ENCODE measurements around the gene FOXP4.

Gene FOXP4, protein sequence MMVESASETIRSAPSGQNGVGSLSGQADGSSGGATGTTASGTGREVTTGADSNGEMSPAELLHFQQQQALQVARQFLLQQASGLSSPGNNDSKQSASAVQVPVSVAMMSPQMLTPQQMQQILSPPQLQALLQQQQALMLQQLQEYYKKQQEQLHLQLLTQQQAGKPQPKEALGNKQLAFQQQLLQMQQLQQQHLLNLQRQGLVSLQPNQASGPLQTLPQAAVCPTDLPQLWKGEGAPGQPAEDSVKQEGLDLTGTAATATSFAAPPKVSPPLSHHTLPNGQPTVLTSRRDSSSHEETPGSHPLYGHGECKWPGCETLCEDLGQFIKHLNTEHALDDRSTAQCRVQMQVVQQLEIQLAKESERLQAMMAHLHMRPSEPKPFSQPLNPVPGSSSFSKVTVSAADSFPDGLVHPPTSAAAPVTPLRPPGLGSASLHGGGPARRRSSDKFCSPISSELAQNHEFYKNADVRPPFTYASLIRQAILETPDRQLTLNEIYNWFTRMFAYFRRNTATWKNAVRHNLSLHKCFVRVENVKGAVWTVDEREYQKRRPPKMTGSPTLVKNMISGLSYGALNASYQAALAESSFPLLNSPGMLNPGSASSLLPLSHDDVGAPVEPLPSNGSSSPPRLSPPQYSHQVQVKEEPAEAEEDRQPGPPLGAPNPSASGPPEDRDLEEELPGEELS

DNA sequence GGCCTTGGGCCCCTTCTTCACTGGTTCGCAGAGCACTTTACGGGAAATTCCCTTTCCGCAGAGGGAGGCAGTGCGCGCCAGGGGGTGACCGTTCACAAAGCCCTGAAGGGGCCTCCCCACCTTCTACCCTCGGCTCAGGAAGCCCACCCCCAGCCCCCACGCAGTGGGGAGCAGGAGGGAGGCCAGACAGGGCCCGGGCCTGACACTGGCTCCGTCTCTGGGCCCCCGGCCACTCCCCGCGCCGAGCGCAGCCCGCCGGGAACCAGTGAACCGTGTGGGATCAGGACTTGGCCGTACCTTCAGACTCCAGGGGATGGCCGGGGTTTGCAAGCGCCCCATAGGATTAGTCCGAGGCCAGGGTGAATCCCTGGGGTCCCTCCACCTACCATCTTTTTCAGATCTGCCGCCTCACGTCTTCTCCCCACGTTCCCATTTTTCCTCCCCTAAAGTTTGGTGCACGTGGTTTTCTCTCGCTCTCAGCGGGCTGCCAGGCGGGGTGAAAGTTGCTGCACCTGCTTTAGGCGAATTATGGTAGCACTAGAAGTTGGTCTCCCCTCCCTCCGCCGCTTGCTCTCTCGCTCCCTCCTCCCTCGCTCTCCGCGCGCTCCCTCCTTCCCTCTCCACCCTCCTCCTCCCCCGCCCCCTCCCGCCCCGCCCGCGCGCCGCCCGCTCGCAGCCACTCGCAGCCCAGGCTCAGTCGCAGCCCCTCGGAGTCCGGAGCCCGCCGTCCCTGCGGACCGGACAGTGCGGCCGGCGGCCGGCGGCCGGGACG is at the start of gene FOXP4:
TSS of gene FOXP4 (plus strand) at position 679 of the 772 bp plus-strand sequence. CDS start 19,380 bp downstream, outside the sequence.
- DNase-seq = peak; percentile 92

DNA sequence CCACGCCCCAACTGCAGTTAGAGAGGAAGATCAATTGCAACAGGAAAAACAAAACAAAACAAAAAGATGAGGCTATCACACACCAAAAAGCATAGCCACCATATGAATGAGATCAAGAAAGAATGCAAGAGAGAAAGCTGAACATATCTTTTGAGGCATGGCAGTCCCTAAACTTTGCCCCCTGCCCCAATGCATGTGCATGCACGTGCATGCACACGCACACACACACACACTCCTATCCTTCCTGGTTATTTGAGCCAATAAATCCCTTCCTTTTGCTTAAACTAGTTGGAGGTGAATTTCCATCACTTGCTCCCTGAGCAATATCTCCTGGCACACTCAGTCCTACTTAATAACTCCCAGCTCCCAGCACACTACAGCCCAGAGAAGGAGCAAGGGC is 48.6 kb upstream of the FOXP4 start:
- no peak for DNase-seq

DNA sequence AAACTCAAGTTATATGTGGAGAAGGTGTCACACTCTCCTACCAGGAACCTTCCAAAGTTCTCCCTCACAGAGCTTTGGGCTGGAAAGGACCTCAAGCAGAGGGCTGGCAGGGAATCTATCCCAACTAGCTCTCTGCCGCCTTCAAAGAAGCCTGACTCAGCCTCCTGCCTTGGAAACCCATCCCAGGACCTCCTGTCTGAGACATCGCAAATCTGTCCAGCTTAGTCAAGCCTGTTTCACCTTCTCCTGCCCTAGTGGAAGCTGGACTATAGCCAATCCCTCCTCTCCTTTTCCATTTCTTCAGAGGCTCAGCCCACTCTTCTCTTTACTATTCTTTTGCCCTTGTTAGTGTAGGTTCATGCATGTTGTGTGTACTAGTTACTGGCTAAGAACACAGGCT is 48.2 kb upstream of the FOXP4 start:
- DNase-seq = no peak

DNA sequence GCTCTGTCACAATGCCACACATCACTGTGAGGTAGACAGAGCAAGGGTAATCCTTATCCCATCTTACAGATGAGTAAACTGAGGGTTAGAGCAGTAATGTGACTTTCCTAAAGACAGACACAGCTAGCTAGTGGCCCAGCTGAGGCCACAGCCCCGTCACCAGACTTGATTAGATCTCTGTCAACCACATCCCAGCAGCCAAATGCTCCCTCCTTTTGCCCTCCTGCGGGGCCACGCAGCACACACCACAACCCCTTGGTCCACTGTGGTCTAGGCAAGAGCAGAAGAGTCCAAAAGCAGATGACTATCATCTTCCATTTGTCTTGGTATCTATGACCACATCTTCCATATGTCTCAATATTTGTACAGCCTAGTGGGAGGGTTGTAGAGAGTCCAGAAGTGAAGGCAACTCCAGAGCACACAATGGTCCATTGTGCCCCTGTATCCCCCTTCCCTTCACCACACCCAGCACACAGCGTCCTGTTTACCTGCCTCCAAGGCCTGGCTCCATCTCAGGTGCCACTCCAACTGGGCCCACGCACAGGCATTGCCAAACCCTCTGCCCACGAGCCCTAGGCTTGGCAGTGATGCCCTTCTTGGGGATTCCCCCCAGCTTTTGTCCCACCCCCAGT is 47.1 kb upstream of the FOXP4 start:
- DNase-seq = peak; percentile 27

DNA sequence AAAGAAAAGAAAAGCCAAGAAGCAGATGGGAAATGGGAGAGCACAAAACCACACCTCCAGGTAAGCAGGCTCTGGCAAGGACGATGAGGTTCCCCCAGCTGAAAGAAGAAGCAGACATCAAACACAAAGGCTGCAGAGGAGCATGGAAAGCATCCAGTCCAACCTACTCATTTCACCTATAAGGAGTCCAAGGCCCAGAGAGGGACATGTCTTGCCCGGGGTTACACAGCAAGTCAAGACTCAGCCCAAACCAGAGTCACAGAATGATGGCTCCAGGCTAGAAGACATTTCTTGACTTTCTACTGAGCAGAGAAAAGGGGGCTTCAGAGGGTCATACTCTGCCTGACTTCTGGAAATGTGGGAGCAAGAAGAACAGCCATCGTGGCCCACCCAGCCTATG is 45.6 kb upstream of the FOXP4 start:
- no peak for DNase-seq

DNA sequence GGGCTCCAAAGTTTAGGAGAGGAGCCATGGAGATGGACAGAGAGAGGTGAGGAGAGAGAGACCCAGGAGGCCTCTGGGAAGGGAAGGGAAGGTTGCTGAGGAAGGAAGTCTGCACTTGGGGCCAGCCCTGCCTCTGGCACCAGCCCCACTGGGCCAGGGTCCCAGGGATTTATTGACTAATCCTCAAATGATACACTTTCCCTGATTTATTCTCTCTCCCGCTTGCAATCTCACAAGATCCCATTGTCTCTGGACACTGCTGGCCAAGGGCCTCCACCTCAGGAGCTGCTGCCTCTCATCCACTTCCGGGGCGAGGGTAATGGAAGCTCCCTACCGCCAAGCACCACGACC is 43.6 kb upstream of the FOXP4 start:
- no peak for DNase-seq

DNA sequence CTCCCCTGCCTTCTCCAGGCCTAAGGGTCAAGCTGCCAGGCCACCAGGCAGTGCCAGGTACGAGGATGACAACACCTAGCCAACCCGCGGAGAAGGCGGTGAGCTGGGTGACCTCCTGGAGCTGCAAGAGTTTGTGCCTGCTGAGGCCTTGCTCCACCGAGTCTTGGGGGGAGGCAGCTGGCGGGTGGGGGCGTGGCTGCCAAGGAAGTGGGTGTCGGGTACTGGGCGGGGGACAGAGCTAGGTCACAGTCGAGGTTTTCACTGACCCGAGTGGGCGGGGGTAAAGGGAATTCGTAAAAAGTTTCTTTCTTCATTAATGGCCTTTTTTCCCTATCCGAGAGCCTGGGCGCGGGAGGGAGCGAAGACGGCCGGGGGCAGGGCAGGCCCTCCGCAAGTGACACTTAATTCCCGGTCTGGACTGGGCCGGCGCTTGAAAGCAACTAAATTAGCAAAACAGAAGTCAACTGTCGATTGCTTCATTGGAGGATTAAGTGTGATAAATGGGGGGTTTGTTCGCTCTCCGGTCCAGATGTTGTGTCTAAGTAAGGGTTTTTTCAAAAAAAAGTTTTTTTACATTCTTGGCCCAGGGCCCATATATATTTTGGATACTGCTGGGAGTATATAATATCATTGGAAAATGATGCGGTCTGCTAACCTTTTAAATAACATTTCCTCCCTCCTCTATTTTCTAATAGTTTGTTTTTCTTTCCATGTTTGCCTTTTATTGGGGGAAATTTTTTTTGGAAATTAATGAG is 43.1 kb upstream of the FOXP4 start:
- DNase-seq = no peak

DNA sequence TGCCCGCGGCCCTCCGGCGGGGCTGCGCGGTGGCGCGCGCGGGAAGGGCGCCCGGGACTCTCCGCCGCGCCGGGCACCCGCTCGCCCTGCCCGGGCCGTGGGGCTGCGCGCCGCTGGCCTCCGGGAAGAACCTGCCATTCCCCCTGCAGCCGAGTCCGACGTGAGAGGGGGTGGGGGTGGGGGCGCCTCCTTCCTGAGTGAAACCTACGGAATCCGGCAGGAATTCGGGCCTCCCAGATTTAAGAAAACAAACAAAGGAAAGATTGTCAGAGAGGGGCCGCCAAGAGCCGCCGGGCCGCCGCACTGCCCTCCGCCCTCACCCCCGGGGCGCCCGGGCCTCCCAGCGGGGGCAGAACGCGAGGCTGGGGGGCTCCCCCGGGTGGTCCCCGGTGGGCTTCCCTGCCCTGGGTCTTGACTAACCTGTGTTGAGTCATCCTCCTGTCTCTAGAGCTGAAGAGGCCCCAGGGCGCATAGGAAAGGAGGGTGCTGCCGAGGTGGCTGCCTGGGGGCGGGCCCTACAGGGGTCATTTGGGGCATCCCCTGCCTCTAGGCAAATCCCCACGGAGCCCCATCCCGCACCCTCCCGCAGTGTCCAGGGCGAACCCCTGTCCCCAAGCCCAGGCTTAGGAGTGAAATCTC is 42.2 kb upstream of the FOXP4 start:
- no peak for DNase-seq

DNA sequence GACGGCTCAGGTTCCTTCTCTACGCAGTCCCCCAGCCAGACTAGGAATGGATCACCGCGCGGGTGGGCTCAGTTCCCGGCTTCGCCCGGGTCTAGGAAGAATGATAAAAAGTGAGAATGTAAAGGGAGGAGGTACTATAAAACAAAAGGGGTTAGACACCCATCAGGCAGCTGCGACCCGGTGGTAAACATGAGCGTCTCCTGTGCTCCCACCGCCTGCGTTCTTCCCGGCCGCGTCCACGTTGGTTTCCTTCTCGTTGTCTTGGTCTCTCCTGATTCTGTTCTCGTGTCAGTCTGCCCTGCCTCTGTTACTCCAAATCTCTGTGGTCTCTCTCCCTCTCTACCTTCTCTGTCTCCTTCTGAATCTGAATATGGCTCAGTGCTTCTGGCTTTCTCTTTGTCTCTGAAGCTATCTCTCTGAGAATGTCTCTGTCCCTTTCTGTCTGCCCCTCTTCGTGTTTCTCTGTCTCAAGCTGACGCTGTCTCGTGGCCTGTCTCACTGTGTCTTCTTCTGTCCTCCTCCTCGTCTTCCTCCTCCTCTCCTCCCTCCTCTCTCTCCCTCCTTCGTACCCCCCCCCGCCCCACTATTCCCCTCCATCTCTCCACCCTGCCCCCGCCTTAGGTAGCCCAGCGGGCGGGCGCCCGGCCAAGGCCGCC is 41.6 kb upstream of the FOXP4 start:
- peak; percentile 6 for DNase-seq

DNA sequence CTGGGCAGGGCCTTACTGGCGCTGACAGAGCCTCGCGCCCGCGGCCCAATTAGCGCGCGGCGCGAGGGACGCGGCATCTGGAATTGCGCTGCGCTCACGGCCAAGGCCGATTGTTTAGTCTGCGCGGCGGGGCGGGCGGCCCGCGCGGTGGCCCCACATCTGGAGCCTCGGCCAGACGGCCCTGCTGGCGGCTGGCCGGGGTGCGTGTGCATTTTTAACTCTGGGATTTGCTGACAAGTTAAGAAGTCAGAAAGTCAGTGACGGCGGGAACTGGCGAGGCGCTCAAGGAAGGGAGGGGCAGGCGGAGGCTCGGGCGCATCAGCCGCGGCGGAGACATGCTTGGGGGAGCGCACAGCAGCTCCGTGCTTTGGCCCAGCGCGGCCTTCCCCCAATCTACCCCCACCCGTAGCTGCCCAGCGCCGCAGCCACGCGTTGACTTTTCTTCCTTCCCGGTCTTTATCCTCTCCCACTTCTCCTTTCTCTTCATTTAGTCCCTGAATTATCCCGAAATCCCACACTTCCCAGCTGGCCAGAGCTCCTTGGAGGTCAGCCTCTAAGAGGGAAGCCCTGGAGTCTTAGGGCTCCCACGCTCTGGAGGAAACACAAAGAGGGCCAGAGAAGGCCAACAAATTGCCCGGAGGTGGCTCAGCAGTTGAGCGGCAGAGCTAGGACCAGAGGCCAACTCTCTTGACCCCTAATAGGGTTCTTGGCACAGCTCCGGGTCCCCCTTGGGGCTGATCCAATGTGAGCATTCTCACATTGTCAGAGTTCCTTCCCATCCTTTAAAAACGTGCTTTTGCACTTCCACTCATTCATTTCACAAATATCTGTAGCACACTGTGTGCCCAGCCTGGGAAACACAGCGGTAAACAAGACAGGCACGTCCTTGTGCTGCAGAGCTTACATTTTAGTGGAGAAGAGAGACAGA is 40.8 kb upstream of the FOXP4 start:
- DNase-seq = no peak

DNA sequence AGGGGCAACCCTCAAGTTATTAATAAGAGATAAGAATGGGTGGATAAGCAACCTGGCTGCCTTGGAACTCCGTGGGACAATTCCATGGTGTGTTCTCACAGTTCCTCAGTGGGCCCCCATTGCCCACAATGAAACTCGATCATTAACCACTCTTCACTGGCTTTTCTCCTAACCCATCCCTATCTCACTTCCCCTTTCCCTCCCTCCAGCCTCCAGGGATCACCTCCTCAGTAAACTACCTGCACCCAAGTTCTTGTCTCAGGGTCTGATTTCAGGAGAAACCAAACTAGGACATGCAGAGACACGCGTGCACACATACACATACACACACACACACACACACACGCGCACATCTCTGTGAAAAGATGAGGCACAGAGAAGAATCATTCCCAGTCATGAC is 37.7 kb upstream of the FOXP4 start:
- DNase-seq = no peak

DNA sequence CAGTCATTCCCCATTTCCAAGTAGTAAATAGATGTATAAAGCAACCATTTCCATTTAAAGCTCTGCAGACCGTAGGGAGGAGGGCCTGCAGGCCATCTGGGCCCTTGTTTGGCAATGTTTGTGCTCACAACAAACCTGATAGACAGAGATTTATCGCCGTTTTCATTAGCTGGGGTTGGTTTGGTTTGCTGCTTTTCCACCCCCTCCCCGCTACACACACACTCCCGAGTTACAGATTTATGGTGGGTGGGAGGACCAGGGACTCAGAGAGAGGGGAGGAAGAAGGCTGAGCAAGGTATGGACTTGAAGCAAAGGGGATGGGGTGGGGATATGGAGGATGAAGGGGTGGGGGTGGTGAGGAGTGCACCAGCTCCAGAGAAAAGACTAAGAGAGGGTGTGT is 36.6 kb upstream of the FOXP4 start:
- DNase-seq = no peak

DNA sequence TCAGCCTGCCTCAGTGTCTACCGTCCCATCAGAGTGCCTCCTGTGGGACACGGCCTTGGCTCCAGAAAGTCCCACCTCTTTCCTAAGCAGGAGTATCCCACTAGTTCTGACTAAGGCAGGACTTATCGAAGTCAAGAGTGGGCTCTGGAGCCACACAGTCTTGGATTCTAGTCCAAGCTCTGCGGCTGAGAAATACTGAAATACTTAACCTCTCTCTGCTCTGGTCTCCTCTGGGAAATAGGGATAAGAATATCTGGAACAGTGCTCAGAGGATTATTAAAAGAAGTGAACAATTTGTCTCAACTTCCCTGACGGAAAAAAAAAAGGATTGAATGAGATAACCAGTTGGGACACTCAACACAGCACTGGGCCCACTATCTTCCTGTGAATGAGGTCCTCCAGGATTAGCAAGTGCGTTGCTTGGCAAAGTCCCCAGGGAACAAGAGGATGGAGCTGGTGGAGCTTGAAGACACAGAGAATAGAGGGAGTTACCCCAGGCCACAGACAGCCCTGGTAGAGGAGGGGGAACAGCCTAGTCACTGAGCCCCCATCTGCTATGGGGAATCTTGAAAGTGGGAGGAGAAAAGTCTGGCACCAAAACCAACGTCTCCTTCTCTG is 34.6 kb upstream of the FOXP4 start:
- no peak for DNase-seq

DNA sequence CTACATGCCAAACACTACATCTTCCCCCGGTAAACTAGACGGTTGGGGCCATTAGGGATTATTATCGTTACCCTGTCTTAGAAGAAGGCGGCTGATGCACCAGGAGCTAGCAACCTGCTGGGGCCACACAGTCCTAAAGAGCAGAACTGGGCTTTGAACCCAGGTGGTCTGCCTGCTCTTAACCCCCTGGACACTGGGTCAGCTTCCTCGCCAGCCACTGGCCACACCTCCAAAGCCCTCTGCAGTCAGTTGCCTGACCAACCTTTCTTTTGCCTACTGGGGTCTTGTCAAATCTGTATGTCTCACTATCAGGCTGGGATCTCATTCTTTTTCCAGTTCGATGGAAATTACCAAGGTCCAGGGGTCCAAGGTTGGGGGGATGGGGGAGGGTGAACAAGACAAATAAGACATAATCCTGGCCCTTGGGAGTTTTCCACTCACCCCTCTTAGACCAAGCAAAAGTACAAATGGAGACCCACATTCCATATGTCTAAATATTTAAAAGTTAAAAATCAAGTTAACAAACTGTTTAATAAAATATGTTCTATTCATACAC is 34.0 kb upstream of the FOXP4 start:
- DNase-seq = no peak

DNA sequence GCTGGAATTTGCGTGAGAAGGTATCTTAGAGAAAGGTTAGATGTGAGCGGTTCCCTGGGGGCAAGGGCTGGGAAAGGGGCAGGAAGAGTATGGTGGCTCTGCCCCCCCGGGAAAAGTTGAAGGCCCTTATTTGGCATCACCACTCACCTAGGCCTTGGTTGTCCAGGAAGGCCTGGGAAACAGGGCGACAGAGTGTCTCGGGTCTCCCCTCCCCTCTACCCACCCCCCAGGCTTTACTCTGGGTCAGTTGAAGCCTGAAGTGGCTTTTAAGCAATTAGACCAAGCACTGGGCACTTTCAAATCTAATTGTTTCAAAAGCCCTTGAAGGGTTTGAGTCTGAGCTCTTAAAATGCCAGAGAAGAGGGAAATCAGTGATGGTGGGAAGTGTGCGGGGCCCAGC is 30.2 kb upstream of the FOXP4 start:
- DNase-seq = no peak

DNA sequence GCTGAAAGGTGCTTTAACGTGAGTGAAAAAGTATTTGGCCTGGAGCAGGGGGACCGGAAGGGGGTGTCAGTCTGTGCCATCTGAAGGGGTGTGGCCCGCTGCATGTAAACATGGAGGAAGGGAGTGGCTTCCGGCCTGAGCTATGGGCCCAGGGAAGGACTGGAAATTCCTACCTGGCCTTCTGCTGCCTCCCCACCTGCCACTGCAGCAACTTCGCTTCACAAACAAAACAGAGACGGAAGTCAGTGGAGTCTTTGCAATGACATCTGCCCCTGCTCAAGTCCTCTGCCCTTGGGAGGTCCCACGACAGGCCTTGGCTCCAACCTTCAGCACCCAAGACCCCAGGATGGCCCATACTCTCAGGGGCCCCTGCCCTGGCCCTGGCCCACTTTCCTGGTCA is 28.1 kb upstream of the FOXP4 start:
- no peak for DNase-seq

DNA sequence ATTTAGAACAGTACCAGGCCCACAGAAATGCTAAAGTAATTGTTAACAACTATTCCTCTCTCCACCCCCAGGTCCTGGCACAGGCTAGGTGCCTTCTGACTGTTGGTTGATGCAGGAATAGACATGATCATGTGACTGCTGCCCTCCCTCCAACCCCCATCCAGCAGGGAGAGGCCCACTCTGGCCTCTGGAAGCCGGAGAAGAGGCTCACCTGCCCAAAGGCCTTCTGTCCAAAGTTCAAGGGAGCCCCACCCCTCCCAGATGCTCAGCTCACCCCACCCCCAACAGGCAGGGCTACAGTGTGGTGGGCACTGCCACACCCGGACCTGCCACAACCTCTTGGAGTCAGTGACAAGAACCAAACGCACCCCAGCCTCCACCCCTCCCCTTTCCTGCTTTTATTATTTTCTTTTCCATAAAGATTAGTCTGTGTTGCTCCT is 26.9 kb upstream of the FOXP4 start:
- DNase-seq = no peak

DNA sequence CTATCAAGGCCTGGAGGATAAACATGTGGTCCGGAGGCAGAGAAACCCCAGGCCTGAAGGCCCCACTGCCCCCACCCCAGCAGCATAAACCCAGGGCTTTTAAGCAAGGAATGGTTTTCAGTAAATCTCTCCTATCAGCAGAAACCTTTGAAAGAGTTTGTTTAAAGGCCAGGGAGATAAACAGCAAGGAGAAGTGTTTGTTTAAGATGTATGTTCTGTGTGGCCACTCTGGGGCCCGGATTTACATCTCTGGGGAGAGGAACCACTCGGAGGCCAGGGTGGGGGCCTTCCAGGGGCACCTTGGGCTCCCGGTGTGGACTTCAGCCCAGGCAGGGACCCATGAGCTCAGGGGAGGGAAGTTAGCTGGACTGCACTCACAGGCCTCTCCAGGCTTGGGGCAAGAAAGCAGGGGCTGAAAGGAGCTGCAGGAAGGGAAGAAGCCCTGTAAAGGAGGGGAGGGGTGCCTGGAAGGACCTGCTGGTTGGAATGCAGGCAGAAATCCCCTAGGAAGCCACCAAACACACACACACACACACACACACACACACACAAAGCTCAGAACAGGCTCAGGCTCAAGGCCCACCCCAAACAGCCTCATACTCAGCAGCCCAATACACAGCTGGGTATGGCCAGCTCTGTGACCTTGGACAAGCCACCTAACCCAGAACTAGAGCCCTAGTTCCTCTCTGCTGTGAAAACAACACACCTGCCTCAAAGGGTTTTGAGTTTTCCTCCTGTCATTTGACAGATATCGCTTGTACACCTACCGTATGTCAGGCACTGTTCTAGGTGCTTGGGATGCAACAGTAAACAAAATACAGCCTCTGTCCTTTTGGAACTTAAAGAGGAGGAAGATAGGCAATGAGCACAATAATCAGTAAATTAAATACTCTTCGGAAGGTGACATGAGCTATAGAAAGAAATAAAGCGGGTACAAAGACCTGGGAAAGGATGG is 26.2 kb upstream of the FOXP4 start:
- no peak for DNase-seq

All from NCI-H526 treated with DMSO at 0.1 percent for 48 hours (cell line).